HG03039 (cell line): ENCODE results near the gene ELMO3.
A peak's percentile ranks its signal among the peaks of the same experiment; 100 is the strongest.

Experiments used
- ATAC-seq: cut with Tn5 transposase; IDR thresholded peaks from one replicate; pipeline ENCODE4 v1.9.1; 2021; ENCODE audit warnings: mild to moderate bottlenecking, moderate library complexity; ENCODE audit not compliant: unreplicated experiment

ELMO3 gene

DNA sequence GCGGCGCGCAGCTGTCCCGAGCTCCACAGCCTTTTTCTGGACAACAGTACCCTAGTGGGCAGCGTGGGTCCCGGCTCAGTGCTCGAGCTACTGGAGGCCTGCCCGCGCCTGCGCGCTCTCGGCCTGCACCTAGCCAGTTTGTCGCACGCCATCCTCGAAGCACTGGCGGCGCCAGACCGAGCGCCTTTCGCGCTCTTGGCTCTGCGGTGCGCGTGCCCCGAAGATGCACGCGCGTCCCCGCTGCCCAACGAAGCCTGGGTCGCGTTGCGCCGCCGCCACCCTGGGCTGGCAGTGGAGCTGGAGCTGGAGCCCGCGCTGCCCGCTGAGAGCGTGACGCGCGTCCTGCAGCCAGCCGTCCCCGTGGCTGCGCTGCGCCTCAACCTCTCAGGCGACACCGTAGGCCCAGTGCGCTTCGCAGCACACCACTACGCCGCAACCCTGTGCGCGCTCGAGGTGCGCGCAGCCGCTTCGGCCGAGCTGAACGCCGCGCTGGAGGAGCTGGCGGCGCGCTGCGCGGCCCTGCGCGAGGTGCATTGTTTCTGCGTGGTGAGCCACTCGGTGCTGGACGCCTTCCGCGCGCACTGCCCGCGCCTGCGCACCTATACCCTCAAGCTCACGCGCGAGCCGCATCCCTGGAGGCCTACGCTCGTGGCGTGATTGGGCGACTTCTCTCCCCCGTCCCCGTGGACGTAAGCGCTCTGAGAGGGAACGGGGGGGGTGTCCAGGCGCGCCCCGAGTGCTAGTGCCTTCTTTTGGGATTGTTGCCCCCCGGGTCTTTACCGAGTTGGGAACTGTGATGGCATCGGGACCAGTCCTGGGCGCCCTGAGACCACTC, 35.5 kb upstream of the ELMO3 start:
- ATAC-seq, result no peak

DNA sequence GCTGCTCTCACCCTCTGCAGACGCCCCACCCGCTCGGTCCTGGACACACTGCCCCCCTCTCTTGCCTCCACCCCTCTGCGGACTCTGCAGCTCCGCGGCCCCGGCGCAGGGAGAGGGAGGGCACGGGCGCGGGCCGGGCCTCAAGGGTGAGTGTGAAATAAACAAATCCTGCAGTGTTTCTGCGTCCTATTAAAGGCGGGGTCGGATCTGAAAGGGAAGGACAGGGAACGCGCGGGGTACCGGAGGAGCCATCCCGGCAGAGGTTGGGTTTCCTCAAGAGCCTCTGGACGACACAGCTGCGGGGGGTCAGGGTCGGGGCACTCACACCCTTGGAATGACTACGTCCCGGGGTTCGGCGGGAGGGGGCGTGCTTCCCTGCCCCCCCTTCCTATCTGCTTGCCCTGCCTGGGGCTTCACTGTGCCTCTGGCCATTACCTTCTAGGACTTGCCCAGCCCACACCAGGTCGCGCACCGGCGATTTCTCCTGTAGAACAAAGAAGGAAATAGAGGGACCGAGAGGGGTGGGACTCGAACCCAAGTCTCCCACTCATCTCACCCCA, 34.9 kb upstream of the ELMO3 start:
- no peak for ATAC-seq

DNA sequence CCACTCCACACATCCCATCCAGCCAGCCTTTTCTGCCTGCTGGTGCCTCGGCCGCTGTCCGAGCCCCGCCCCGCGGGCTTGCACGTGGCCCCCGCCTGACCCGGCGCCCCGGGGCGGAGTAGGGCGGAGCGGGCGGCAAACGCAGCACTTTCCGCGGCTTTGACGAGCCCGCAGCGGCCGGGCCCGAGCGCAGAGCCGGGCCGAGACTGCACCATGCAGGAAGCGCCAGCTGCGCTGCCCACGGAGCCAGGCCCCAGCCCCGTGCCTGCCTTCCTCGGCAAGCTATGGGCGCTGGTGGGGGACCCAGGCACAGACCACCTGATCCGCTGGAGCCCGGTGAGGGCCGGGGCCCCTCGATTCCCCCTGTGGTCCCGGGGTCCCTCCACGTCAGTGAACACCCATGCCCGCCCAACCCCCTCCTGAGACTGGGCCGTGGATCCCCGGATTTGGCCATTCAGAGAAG, 34.3 kb upstream of the ELMO3 start, which contains the start of gene HSF4:
Gene HSF4, plus strand, starts transcription at position 147 of the 463 bp plus-strand sequence. Its CDS starts 67 bp downstream, at position 214.
- ATAC-seq, result no peak

DNA sequence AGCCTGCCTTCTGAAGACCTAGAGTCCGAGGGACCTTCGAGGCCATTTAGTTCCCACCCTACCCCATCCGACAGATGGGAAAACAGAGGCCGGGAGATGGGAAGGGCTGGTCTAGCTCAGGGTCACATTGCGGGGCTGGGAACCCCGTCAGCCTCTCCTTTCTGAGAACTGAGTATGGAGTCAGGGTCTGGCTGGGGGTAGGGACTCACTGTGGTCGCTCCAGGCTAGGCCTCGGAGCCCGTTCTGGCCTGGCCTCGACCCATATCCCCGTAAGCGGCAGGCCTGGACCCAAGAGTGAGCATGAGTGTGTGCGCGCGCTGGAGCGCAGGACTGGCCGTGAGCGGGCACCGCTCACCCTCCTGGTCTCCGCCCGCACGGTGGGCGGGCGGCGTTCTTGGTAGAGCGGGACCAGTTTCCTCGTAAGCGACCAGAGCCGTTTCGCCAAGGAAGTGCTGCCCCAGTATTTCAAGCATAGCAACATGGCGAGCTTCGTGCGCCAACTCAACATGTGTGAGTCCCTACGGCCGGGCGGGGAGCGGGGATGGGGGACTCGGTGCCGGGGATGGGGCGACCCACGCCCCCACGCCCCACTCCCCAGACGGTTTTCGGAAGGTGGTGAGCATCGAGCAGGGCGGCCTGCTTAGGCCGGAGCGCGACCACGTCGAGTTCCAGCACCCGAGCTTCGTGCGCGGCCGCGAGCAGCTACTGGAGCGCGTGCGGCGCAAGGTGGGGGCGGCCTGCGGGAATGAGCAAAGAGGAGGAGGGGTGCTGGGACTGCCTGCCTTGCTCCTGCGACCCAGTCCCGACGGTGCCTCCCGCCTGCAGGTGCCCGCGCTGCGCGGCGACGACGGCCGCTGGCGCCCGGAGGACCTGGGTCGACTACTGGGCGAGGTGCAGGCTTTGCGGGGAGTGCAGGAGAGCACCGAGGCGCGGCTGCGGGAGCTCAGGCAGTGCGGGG, 33.5 kb upstream of the ELMO3 start:
- ATAC-seq, result no peak

DNA sequence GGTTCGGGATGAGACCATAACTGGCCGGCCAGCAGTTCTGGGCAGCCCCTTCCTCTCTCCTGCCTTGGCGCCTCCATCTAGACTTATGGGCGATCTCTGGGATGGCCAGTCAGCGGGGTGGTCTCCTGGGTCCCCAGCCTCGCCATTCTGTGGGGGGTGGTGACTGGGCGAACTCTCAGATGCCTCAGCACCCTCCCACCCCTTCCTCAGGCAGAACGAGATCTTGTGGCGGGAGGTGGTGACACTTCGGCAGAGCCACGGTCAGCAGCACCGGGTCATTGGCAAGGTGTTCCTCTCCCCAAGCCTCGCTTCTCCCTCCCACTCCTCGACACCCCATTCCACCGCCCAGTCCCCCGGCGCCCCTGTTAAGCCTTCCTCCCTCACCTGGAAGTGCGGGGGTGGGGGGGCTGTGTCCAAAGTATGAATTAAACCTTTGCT, 32.8 kb upstream of the ELMO3 start:
- ATAC-seq, result no peak

DNA sequence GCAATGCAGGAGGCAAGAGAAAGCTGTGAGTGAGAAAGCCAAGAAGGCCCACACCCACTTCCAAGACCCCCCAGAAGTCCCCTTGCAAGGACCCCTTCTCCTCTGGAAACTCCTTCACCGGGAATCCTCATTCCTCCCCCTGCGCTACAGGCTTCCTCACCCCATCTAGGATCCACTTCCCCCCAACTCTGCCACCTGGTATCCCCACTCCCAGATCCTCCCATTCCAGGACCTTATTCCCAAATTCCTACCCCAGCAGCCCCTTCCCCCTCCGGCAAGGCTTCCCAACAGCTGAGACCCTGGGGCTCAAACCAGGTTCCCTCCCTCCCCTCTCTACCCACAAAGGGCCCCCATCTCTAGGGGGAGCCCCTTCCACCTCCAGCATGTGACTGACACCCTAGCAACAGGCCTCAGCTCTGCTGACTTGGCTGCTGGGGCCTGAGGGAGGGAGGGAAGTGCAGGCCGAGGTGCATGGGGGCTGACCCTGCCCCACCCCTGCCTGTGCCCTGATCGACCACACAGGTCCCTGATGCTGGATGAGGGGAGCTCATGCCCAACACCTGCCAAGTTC, 32.2 kb upstream of the ELMO3 start:
- ATAC-seq, result no peak

DNA sequence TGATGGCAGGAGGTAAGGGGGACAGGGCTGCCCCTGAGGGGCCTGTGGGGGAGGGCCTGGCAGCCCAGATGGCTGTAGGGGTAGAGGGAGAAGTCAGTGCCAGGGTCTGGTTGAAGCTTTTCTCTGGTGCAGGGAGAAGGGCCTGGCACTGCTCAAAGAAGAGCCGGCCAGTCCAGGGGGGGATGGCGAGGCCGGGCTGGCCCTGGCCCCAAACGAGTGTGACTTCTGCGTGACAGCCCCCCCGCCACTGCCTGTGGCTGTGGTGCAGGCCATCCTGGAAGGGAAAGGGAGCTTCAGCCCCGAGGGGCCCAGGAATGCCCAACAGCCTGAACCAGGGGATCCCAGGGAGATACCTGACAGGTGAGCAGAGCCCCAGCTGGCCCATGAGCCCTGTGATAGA, 31.3 kb upstream of the ELMO3 start:
- ATAC-seq, result no peak

DNA sequence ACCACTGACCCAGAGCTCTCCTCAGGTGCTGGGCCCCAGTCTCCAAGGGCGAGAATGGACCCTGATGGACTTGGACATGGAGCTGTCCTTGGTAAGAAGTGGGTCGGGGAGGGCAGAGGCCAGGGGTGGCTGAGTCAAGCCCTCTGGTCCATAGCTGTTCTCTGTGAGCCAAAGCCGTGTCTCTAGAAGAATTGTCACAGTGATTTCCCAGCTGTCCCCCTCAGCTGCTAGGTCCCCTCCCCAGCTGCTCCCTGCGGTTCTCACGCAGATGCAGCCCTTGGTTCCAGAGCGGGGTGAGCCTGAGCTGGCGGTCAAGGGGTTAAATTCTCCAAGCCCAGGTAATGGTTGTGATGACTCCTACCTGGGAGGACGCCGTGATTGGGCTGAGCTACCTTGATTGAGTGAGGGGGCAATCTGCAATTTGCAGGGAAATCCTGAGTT, 29.9 kb upstream of the ELMO3 start:
- no peak for ATAC-seq

DNA sequence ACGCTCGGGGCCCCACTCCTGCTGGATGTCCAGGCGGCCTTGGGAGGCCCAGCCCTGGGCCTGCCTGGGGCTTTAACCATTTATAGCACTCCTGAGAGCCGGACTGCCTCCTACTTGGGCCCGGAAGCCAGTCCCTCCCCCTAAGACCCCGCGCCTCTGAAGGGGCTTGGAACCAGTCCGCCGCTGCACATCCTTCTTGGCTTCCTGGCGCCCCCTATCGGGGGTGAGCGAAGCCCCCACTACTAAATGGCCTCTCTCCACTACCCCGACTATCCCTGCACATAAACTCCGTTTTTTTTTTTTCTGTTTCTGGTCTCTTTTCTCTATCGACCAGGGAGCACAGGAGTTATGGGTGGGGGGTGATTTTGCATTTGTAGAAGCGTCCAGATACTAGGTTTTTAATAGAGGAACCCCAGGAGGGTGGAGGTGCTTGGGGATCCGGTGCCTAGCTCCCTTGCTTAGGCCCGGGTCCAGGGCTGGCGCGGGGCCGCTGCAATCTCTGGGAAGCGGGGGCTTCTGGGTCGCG, 29.2 kb upstream of the ELMO3 start:
- ATAC-seq, result no peak

DNA sequence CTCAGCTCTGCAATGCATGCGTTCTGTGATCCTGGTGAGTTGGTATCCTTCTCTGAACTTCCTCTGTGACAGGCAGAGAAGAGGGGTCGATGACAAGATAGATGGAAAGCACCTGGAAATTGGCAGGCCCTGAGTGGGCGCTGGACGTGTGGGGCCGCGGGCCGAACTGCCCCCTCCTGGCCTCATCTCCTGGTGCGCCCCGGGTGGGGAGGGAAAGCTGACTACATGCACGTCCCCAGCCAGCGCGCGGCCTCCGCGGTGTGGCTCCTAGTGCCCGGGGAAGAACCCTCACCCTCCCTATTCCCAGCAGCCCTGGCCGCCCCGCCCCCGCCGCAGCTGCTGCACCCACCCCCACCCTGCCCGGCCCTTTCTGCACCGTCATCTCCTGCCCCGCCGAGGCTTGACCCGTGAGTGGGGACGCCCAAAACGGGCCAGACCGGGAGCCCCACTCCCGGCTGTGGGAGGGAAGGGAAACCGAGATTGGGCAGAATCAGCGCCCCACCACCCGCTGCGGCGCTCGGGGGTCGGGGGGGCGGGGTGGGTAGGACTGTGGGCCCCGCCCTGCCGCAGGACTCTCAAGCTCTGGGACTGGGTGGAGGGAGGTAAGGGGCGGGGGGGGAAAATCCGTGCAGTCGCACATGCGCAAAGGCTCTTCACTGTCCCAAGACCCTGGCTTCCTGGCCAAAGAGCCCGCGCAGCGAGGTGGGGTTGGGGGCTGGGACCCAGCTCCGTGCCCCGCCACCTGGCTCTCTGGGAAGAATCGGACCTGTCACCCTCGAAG, 28.6 kb upstream of the ELMO3 start, which contains the start of gene NOL3:
Gene NOL3, plus strand, starts transcription at position 371 of the 781 bp plus-strand sequence.
- peak; percentile 33 for ATAC-seq

DNA sequence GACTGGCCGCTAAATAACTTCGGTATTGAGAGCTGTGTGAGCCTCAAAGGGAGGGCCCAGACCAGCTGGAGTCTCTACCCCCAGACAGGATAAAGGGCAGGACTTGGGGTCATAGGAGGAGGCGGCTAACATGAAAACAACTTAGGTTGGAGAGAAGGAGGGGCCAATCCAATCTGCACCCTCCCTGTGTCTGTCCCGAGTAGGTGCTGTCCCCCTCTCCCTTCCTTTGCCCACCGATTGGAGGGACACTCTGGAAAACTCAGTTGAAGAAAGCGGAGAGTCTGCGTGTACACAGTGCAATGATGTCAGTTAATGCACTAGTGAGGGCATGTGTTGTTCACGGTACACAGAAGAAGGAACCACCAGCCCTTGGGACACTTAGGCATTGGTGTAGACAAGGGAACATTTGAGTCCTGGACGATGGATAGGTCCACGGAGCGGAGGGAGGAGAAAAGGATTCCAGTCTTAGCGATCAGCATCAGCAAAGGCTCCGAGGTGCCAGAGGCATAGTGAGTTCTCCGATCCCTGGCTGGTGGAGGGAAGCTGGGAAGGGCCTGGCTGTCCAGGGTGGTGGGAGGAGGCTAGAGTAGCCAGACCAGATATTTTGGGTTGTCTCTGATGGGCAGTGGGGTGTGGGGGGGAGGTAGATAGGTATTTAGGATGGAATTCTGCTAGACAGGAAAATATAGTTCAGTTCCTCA, 27.8 kb upstream of the ELMO3 start:
- ATAC-seq, result peak; percentile 12

DNA sequence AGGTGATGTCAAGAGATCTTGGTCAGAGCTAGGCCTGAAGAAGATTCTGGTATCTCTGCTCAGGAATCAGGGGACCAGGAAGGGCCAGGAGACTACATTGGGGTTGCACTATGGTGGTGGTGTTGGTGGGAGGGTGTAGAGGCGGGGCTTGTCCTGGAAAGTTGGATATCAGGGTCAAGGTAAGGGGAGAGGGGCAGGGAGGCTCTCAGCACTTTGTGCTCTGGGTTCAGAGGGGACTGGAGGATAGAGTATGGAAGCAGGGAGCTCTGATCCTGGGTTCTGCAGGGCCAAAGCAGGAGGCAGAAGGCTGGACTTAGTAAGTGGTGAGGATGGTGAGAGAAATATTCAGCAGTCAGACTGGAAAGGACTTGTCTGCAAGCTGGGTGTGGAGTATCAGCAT, 25.6 kb upstream of the ELMO3 start:
- ATAC-seq, result no peak

DNA sequence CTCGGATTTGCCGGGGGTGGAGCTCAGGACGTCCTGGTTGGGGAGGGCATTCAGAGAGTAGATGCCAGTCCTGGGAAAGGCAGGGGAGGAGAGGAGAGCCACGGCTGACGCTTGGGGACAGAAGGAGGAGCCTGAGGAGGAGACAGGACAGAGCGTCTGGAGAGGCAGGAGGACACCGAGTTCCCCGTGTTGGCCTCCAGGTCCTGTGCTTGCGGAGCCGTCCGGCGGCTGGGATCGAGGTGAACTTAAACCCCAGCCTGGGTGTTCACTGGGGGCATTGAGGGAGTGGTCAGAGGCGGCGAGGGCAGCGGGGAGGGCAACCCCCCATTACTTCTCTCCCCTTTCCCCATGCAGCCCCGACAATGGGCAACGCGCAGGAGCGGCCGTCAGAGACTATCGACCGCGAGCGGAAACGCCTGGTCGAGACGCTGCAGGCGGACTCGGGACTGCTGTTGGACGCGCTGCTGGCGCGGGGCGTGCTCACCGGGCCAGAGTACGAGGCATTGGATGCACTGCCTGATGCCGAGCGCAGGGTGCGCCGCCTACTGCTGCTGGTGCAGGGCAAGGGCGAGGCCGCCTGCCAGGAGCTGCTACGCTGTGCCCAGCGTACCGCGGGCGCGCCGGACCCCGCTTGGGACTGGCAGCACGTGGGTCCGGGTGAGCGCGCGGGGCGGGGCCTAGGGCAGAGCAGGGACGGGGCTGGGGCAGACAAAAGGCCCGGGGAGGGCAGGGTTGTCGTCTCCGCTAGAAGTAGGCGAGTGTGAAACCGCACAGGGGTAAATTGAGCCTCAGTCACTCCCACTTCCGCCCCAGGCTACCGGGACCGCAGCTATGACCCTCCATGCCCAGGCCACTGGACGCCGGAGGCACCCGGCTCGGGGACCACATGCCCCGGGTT, 24.9 kb upstream of the ELMO3 start:
- no peak for ATAC-seq

DNA sequence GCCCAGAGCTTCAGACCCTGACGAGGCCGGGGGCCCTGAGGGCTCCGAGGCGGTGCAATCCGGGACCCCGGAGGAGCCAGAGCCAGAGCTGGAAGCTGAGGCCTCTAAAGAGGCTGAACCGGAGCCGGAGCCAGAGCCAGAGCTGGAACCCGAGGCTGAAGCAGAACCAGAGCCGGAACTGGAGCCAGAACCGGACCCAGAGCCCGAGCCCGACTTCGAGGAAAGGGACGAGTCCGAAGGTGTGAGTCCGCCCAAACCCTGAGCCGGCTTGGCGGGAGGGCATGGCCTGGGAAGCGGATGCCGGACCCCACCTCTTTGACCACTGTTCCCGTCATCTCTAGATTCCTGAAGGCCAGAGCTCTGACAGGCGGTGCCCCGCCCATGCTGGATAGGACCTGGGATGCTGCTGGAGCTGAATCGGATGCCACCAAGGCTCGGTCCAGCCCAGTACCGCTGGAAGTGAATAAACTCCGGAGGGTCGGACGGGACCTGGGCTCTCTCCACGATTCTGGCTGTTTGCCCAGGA, 24.2 kb upstream of the ELMO3 start:
- ATAC-seq, result no peak

DNA sequence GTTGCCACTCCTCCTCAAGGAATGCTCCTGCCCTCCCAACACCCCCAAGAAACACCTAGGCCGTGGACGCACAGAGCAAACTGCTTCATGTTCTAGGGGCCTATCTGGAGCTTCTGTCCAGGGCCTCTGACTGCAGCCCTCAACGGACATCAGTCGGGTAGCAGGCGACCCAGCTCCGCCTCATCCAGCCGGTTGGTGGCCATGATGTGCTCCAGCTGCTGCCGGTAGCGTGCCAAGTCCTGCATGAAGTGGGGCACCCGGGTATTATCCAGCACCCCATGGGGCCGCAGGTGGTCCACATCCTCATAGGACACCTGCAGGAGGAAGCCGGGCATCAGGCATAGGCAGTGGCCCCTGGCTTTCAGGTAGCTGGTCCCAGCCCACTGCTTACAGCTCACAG, 22.3 kb upstream of the ELMO3 start:
- ATAC-seq, result no peak

DNA sequence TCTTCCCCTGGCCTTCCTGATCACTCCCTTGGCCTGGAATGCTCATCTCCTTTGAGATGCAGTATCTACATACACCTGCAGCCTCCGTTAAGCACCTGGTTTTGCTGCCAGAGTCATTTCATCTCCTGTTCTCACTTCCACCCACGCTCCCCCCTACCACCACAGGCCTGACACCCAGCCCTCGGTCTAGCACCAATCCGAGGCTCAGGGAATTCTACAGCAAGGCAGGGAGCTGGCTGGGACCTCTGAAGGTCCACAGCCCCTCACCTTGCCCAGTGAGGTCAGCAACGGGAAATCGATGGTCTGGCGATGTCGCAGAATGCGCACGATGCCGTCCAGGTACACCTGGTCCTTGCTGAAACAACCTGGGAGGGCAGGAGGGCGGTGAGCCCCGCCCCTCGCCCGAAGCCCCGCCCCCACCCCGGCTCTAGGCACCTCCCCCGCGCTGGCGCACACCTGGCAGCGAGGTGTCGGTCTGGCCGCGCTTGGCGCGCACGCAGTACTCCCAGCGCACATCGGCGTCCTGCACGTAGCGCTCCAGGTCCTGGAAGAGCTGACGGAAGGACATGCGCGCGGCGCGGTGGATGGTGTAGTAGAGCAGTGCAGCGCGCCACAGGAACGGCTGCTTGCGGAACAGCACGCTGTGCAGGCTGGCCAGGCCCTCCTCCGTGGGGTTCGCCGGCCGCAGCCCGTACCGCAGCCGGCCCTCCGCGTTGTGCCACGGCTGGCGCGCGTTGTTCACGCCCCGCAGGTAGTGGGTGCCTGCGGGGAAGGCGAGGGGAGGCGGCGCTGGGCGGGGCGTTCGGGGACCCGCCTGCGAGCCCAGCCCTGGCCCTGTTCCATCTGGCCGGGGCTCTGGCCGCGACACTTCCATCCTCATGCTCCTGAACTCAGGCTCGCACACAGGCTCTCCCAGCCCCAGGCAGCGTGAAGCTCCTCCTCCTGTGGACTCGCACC, 20.9 kb upstream of the ELMO3 start:
- ATAC-seq, result no peak
